Dermis microvascular lymphatic vessel endothelial cell (primary cell): ENCODE data around the gene HDHD3. TPM values are rescaled to one million over a fixed set of nuclear protein-coding genes. Genes with fewer than 3 reads are reported as not detected.

ENCODE experiments used
- DNase-seq, 2 donors: peaks; one replicate each; pipeline versions ENCODE4 v3.0.0 to v3.0.0-alpha.2; 2010; ENCODE audit warnings: low read depth in 2 of 2
- total RNA-seq: library from RNA; depleted of rRNA; stranded (reverse); fragments of >200 nt; gene quantifications from 2 replicates; pipeline ENCODE4 v1.2.1, GENCODE V29; 2014

HDHD3 gene
- total RNA-seq, 1 donor from 2014 or later, result 4.5 TPM

DNA sequence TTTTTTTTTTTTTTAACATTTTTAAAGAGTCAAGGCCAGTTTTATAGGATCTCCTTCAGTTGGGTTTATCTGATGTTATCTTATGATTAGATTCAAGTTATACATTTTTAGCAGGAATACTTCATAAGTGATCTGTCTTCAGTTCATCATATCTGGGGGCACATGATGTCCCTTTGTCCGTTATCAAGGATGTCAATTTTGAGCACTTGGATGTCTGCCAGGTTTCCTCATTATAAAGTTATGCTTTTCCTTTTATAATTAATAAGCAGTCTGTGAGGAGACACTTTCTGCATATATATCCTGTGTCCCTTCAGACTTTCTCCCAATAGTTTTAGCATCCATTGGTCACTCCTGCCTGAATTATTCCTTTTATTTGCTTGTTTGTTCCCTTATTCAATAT, 11.8 kb downstream of the HDHD3 start:
- no peak for DNase-seq

DNA sequence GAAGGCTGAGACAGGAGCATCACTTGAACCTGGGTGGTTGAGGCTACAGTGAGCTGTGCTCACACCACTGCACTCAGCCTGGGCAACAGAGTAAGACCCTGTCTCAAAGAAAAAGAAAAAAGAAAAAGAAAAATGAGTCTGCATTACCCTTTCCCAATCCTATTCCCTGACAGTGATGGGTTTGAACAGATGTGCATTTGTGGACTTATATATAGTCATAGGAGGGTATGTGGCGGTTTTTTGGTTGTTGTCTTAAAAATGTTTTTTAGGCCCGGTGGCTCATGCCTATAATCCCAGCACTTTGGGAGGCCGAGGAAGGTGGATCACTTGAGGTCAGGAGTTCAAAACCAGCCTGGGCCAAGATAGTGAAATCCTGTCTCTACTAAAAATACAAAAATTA, 13.4 kb downstream of the HDHD3 start:
- no peak for DNase-seq

DNA sequence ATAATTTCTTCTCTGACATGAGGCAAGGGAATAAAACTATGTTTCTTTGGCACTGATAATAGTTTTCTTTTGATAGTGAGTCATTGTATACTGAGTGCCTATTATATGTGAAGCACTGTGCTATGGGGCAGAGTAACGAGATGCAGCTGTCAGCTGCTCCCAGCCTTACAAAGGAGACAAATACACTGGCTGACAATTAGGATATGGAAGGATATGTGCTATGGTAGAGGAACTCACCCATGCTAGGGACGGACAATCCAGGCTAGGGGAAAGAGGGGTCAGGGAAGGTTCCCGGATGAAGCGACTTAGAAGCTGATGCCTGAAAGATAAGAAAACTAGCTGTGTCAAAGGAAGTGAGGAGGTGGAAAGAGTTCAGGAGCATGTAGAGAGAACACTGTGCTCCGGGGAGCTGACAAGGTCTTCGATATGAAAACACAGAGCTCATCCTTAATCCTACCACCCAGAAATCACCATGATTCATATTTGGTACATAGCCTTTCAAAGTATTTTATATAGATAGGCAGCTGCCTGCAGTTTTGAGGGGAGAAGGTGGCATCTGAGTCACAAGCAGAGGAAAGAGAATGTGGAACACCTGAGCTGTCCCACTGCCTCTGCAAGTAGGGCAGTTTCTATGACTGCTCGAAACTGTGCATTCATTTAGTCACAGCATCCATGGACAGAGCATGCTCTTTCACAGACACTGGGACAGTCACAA, 15.3 kb downstream of the HDHD3 start:
- DNase-seq, result peak in 1 of 2 donors; percentile 35

DNA sequence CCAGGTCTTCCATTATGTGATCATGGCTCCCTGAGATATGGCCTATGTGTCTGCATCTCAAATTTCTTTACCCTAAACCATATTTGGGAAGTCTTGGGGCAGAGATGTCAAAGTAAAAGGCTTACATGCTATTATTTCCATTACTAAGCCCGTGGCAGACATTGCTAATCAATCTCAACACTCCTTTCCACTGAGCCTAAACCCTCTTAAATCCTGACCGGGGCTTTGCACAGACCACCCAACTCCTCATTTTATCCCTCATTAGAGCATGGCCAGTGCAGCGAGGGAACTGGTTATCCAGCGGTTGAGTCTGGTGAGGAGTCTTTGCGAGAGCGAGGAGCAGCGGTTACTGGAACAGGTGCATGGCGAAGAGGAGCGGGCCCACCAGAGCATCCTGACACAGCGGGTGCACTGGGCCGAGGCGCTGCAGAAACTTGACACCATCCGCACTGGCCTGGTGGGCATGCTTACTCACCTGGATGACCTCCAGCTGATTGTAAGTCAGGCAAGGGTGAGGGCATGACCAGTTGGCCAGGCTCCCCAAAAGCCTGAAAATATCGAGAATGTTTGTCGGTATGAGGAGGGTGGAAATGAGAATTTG, 16.4 kb downstream of the HDHD3 start:
- DNase-seq, result no peak

DNA sequence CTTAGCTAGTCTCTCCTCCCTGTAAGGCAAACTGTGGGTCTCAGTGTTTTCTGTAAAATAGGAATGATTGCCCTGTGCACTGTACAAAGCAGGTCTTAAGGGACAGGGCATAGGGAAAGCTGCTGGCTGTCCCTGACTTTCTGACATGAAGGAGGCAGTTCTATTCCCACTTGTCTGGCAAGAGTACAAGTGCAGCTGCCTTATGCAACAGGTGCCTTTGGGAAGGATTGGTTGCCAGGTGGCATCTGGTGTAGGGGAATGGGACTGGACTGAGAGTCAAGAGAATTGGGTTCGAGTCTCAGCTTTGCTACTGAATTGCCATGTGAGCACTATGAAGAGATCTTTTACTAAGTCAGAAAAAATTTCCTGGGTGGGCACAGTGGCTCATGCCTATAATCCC, 17.4 kb downstream of the HDHD3 start:
- no peak for DNase-seq

DNA sequence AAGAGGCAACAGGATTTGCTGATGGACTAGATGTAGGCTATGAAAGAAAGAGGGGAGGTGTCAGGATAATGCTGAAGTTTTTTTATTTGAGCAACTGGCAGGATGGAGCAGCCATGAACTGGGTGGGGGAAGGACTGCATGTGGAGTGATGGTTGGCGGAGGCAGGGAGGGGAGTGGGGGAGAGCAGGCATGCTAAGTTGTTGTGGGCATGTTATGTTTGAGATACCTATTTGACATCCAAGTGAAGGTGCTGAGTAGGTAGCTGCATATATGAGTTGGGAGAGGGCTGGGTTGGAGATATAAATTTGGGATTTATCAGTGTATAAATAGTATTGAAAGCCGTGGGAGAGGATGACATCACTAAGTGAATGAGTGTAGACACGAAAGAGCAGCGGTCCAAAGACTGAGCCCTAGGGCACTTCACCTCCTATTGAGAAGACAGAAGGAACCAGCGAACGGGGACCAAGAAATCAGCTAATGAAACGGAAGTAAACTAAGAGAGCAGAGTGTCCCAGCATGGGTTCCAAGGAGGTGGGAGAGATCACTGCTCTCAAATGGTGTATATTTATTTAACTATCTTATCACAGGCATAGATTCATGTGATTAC, 20.0 kb downstream of the HDHD3 start:
- no peak for DNase-seq

DNA sequence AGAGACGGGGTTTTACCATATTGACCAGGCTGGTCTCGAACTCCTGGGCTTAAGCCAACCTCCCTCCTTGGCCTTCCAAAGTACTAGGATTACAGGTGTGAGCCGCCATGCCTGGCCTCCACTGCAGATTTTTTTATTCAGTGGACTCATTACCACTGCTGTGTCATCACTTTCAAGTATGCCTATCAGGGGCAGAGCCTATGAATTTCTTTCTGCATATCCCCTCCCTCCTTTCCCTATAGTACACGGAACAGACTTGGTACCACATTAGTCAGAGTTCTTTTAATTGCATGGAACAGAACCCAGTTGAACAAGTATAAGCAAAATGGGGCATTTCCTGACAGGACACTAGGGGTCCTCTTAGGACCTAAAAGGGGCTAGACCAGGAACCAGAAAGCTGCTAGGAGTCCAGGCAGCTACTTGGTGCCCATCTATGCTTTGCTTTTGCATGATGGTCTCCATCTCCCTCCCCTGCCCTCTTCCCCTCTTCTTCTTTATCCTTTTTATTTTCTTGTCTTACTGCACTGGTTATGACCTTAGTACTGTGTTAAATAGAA, 21.7 kb downstream of the HDHD3 start:
- no peak for DNase-seq

DNA sequence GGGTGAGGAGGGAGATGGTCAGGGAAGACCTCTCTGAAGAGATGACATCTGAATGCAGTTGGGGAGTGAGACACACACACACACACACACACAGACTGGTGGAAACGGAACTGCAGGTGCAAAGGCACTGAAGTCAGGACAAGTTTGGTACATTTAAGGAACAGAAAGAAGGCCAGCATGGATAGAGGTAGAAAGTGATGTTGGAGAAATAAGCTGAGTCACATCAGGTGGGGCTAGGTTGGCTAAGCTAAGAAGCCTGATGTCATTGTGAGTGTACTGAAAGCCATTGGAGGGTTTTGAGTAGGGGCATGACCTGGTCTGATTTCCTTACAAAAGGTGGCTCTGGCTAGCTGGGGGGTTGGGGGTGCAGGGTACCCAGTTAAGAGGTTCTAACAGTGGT, 24.4 kb downstream of the HDHD3 start:
- no peak for DNase-seq

GRCh38 chr9:113352006-113352405, 24.8 kb downstream of the HDHD3 start:
- no peak for DNase-seq

GRCh38 chr9:113350937-113351336, 25.8 kb downstream of the HDHD3 start:
- no peak for DNase-seq

GRCh38 chr9:113350107-113350661, 26.6 kb downstream of the HDHD3 start:
- DNase-seq, result no peak

- DNase-seq, result no peak
Measured at GRCh38 chr9:113349445-113350094, 27.2 kb downstream of the HDHD3 start, which contains the start of gene BSPRY. BSPRY (plus strand) TSS chr9:113349541; CDS start chr9:113349580, 39 bp downstream.

DNA sequence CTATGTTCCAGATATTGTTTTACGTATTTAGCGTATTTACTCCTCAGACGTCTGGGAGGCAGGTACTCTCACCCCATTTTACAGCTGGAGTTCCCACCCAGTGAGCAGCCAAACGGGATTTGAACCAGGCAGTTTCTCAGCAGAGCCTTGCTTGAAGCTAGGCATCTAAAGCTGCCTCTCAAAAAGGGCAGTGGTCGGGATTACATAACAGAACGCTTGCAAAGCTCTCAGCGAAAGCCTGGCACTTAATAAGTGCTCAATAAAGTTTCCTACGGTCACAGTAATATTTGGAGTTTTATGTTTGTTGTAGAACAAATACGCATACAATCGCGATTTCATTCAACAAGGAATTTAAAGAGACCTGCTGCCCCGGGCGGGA, 27.7 kb downstream of the HDHD3 start:
- DNase-seq, result no peak

- DNase-seq, result no peak
Measured at GRCh38 chr9:113348437-113348836, 28.3 kb downstream of the HDHD3 start.

DNA sequence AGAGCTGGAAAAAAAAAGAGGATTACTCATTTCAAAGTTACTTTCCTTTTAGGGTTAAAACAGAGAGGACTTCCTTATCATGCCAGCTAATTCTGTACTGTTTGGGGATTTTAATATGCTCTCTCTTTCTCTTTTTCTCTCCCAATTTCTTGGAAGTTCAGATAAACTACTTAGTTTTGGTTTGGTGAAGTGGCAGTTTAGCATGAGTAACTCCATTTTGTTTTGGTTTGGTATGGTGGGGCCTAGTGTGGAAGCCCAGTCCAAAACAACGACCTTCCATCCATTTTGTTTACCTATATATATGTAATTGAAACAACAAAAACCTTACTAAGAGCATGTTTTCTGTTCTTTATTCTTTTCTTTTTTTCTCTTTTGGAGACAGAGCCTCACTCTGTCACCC, 31.1 kb downstream of the HDHD3 start:
- no peak for DNase-seq

DNA sequence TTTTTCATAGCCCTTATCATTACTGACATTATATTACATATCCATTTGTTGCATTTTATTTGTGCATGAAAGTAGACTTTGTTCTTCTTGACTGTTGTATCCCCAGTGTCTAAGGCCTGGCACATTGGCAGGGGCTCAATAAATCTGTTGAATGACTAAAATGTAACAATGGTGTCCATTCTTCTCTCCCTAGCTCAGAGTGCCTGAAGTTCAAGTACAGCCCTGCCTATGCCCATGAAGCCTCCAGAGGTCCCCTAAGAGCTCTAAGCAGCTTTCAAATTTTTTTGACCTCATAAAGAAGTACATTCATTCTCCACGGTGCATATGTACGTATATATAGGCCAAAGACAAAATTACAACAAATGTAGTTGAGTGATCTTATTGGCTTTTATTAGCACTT, 31.6 kb downstream of the HDHD3 start:
- DNase-seq, result no peak

GRCh38 chr9:113343732-113344231, 33.0 kb downstream of the HDHD3 start:
- DNase-seq, result peak; percentile 4 to 25

GRCh38 chr9:113341712-113342410, 34.9 kb downstream of the HDHD3 start:
- no peak for DNase-seq

GRCh38 chr9:113340011-113340699, 36.6 kb downstream of the HDHD3 start, which contains the start of gene WDR31:
WDR31 (minus strand) TSS chr9:113340275; CDS start chr9:113332022, 8,253 bp downstream.
- DNase-seq, result peak; percentile 80 to 90

DNA sequence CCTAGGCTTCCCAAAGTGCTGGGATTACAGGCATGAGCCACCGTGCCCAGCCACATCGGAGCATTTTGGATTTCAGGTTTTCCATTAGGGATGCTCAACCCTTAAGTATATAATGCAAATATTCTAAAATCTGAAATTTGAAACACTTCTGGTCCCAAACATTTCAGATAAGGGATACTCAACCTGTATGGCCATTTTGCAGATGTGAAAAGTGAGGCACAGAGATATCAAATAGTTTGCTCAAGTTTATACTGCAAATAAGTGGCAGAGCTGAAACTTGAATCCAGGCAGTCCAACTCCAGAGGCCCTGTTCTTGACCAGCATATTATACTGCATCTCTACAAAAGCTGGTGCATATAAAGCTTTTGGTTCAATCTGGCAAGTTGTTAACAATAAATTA, 39.1 kb downstream of the HDHD3 start:
- DNase-seq, result no peak
